Dermis blood vessel endothelial cell (primary cell): ENCODE results near the gene IFNG-AS1. TPM values are rescaled to one million over a fixed set of nuclear protein-coding genes. Genes with fewer than 3 reads are reported as not detected.

Experiments used
- DNase-seq: peaks from one replicate; pipeline ENCODE4 v3.0.0; 2010
- total RNA-seq: library from RNA; depleted of rRNA; stranded (reverse); fragments of >200 nt; gene quantifications from 2 replicates; pipeline ENCODE4 v1.2.3, GENCODE V29; 2014

The IFNG-AS1 gene
- total RNA-seq, 1 donor from 2014 or later: not detected

- DNase-seq: no peak
Observed at GRCh38 chr12:67996347-67996746, 7.1 kb downstream of the IFNG-AS1 start.

GRCh38 chr12:67998379-67998778 lies 9.1 kb downstream of the IFNG-AS1 start:
- no peak for DNase-seq

- DNase-seq: no peak
Observed at GRCh38 chr12:67999244-67999643, 10.0 kb downstream of the IFNG-AS1 start.

DNA sequence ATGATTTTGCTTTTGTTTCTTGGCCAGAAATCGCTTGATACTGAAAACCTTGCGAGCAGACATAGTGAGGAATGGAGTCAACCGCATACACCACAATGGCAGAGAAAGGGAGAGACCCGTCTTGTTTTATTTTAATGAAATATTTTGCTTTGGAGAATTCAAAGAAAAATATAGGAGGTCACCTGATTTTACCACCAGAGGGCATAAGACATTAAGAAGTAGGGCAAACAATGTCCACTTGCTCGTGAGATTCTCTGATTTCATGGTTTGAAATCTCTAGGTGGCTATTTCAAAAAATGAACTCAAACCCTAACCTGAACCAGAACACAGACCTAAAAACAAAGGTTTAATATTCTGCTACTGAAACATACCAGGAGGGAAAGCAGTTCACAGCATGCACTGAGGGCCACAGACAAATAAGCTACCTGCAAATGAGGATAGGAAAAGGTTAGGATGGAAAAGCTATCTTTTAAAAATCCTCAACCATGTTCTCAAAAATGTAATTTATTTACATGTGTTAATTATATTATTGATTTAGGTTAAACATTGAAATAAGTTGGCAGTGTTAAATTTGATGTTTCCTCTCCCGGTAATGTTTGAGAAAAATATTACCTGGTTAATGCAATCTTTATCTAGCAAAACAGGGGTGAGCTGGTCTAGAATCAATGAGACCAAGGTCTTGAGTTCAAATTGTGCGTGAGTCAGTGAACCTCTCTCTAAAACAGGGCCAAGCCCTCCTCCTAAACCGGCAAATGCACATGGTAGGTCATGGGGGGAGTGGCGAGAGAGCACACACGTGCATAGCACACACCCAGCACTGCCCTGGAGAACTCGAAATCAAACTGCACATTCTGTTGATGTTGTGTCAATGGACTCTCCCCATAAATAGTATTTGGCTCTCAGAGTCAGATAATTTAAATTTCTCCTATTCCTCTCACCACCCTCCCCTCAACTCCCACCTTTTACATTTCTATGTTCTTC lies 12.5 kb downstream of the IFNG-AS1 start:
- DNase-seq: no peak

GRCh38 chr12:68003777-68004176 lies 14.5 kb downstream of the IFNG-AS1 start:
- DNase-seq: no peak

- no peak for DNase-seq
Observed at GRCh38 chr12:68007033-68007432, 17.8 kb downstream of the IFNG-AS1 start.

DNA sequence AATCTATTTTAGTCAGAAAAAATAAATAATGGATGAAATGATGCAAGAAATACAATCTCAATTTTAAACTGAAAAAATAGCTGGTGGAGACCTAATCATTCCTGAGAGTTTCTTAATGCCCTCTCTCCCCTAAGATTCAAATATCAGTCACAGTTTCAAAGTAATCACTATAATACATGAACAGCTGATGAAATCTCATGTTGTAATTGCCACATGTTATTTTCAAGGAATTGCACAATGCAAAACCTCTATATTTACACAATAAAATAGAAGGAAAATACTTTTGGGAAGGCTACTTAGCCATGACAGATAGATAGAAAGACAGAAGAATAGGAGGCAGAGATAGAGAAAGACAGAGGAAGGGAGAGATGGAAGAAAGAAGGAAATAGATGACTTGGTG lies 18.2 kb downstream of the IFNG-AS1 start:
- no peak for DNase-seq

- no peak for DNase-seq
Observed at GRCh38 chr12:68011206-68011881, 22.1 kb downstream of the IFNG-AS1 start.

- no peak for DNase-seq
Observed at GRCh38 chr12:68011882-68012207, 22.6 kb downstream of the IFNG-AS1 start.

DNA sequence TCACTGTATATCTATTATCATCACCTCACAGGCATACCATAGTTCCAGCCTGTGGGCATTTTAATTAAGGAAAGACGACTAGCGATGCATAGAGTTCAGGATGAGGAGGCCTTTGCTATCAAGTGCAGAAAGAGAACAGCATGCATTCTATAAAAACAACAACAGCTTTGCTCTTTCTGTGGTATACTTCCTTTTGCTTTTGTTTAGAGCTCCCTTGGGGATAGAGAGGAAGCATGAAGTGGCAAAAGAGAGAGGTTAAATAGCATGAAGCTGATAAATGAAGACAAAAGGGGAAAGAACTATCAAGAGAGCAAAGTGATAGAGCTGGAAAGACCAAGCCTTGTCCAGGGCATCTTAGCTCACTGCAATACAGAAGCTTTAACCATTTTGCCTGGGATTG lies 23.5 kb downstream of the IFNG-AS1 start:
- DNase-seq: no peak

DNA sequence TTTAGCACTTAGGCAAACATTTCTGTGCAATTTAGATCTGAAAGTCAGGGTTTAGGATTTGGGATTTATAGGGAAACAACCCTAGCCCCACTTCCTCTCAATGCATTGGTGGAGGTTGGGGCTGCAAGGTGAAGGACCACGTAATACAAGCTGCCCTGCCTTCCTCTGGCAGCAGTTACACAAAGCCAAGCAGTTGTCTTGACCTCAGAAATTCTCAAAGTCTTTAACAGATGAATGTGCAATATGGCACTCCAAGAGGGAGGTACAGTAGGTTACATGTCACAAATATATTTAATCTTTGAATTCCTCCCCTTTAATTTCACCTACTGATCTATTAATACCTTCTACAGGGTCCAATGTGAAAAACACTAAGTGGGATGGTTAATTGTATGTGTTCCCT lies 23.9 kb downstream of the IFNG-AS1 start:
- no peak for DNase-seq

DNA sequence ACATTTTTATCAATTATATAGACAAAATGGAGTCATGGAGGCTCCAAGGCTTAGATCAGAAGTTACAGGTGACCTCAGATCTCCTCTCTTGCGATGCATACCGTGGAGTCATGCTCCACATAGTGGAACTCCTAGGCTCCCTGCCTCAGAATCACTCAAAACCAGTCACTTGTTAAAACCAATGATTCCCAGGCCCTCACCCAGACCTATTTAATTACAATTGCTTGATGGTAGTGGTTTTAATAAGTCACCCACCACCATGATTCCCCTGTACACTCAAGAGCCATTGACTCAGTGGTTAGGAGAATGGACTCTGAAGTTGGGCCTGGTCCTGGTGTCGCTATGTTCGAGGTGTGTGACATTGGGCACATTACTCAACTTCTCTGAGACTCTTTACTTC lies 26.9 kb downstream of the IFNG-AS1 start:
- no peak for DNase-seq

DNA sequence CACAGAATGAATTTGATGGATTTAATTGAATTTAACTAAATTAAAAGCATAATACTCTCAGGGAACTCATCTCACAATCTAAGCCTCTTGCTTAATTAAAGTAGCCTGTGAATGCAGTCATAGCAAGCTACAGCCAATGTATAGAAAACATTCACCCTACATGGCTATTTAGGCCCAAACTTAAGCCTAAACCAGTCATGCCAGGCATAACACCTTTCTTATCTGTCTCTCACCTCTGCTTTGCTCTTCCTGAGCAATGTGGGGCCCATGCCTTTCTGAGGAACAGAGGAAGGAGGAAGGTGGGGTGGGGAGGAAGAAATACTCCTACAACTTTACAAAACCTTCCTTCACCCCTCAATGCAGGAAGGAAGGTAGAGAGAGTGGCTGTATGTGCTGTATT lies 29.1 kb downstream of the IFNG-AS1 start:
- DNase-seq: no peak

DNA sequence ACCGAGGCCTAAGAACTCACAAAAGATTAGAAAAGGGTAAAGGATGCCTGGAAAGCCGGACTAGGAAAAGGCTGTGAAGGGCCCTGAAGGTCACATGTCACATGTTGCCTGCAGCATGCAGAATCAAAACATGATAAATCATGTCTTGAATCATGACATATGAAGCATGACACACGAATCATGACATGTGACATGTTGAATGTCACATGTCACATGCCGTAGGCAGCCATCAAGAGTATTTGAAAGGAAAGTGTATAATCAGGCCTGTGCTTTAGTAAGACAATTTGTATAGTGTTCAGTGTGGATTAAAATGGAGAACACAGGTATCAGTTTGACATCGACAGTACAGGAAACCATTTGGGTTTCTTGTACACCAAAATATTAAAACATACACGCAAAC lies 30.8 kb downstream of the IFNG-AS1 start:
- no peak for DNase-seq

- DNase-seq: no peak
Observed at GRCh38 chr12:68020699-68021098, 31.5 kb downstream of the IFNG-AS1 start.

- no peak for DNase-seq
Observed at GRCh38 chr12:68028647-68029046, 39.4 kb downstream of the IFNG-AS1 start.

DNA sequence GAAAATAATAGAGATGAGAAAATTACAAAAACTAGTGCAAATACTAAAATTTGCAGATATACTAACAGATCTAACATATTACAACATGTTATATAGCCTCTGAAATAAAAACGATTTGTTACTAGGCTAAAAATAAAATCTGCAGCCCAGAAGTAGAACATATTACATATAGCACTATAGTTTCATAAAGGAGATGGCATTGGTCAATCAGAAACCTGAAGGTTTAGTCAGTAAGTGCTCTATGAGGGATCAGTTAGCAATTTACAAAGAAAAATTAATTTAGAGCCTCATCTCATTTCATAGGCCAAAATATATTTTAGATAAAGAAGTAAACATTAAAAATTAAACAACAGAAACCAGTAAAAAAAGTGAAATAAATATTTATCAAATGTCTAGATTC lies 41.0 kb downstream of the IFNG-AS1 start:
- DNase-seq: no peak

GRCh38 chr12:68031174-68031573 lies 41.9 kb downstream of the IFNG-AS1 start:
- no peak for DNase-seq

- no peak for DNase-seq
Observed at GRCh38 chr12:68031881-68032739, 42.9 kb downstream of the IFNG-AS1 start.

DNA sequence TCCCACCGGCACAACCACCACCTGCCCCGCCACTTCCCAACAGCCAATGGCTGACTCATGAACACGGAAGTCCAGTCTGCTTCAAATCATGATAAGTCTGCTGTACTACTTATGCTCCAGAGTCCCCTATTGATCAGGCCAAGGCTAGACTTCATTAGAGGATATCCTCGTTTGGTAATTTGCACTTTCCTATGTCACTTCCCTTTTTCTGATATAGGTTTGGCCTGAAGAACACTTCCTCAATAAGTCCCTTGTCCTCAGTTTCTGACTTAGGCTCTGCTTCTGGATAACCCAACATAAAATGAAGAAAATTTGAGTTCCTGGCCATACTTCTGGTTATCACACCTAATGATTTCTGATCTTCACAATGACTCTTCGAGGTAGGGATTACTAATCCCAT lies 45.3 kb downstream of the IFNG-AS1 start:
- no peak for DNase-seq

- no peak for DNase-seq
Observed at GRCh38 chr12:68036642-68037041, 47.4 kb downstream of the IFNG-AS1 start.

DNA sequence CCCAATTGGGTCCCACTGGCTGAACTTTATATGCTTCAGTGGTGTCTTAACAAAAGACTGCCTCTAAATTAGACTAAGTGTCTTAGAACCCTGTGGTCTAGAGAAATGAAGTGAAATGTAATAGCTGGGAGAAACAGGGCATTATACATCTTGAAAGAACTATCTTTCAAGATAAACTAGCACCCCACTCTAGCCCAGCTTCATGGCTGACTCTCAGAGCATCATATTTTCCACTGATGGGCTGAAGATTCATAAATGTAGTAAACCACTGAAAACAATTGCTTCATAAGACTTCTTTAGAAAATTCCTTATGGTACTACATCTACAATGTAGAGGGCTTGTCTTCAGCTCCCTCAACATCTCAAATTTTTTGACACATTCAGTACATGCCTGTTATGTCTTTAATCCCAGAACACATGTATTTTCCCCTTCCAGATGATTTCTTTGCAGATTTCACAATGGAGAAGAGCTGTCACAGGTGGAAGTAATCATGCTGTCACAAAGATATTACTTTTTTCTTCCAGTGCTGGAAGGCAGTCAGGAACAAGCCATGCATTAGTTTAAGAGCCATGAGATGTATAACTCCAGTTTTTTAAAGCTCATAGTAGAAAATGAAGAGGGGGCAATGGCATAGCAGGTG lies 48.5 kb downstream of the IFNG-AS1 start:
- DNase-seq: no peak

DNA sequence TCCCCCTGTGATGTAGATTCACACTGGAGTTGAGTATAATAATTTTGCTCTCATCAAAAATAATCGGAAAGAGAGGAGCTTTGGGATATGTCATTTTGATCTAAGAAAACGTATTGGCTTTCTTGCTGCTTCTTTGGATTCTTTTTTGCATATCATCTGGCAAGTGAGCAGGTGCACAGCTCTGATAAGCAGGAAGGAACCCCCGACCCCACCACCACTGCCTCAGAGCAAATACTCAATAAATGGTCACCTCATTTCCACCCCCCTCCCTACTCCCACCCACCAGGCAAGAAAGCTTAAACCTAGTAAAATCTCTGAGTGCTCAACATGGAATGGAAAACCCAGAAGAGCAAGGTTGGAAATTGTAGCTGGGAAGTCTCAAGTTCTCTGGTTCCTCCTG lies 49.4 kb downstream of the IFNG-AS1 start:
- DNase-seq: no peak
